BLaER1 treated with 17β-estradiol and CSF1 and Interleukin-3, amounts not matched to agents 10 nM and 100 nM (cell line): ENCODE results near the gene RARG.

Experiments used
- H3K27ac ChIP-seq, 11 experiments: shearing (Covaris generic); formaldehyde crosslinking; 2 replicates each; pipeline ENCODE4 v1.8.1; 2022
- H3K27me3 ChIP-seq, 11 experiments: shearing (Covaris generic); formaldehyde crosslinking; 2 replicates each; pipeline ENCODE4 v1.8.1; 2022
- H3K36me3 ChIP-seq, 11 experiments: shearing (Covaris generic); formaldehyde crosslinking; 2 replicates each; pipeline ENCODE4 v1.8.1; 2022
- H3K4me1 ChIP-seq, 10 experiments: shearing (Covaris generic); formaldehyde crosslinking; 2 replicates each; pipeline ENCODE4 v1.8.1; 2022
- H3K4me2 ChIP-seq, 11 experiments: shearing (Covaris generic); formaldehyde crosslinking; 2 replicates each; pipeline ENCODE4 v1.8.1; 2022
- H3K4me3 ChIP-seq, 10 experiments: shearing (Covaris generic); formaldehyde crosslinking; 2 replicates each; pipeline ENCODE4 v1.8.1; 2022
- H3K9ac ChIP-seq, 11 experiments: shearing (Covaris generic); formaldehyde crosslinking; 2 replicates each; pipeline ENCODE4 v1.8.1; 2022
- H3K9me3 ChIP-seq, 11 experiments: shearing (Covaris generic); formaldehyde crosslinking; replicated peaks in 1 of 11; 2 replicates each; pipeline ENCODE4 v1.8.1; 2022
- H4K20me1 ChIP-seq, 11 experiments: shearing (Covaris generic); formaldehyde crosslinking; 2 replicates each; pipeline ENCODE4 v1.8.1; 2022
- Cebpa-rat ChIP-seq, 11 experiments: shearing (Covaris generic); IDR thresholded peaks; 2 replicates each; pipeline ENCODE4 v1.8.1; 2022

RARG gene

GRCh38 chr12:53227836-53228235 lies 4.2 kb downstream of the RARG start:
- Histone ChIP-seq H3K4me2 (peak overlapping the region in 5 of 11 experiments; percentile 9 to 56 (median 53); a peak in 8 of 22 replicates), H3K9me3 (no peaks in the 10 kb centered on the region), H3K27me3 (no peaks in the 10 kb centered on the region), H3K27ac (peak overlapping the region in 2 of 11 experiments; percentile 15 to 25; a peak in 1 of 22 replicates), H3K9ac (0 out of 22 replicates have a peak overlapping the region, but pooled peaks of 1 of the 11 experiments have one; percentile 2), H4K20me1 (no peaks in the 10 kb centered on the region), H3K4me1 (peaks cover 46 to 92% (median 75%) of the 10 kb centered on the region in 10 experiments), H3K4me3 (no peak overlapping the region), H3K36me3 (peaks cover 0 to 20% (median 0%) of the 10 kb centered on the region in 11 experiments; a peak in 8 of 22 replicates)
- TF ChIP-seq Cebpa-rat (IDR thresholded peaks at IDR 0.05): no peak

GRCh38 chr12:53227341-53227740 lies 4.7 kb downstream of the RARG start:
- Histone ChIP-seq H3K27ac (peak overlapping the region in 2 of 11 experiments; percentile 15 to 25; a peak in 1 of 22 replicates), H3K4me1 (peaks cover 46 to 92% (median 75%) of the 10 kb centered on the region in 10 experiments), H3K4me3 (no peak overlapping the region), H3K9ac (0 out of 22 replicates have a peak overlapping the region, but pooled peaks of 1 of the 11 experiments have one; percentile 2), H4K20me1 (no peaks in the 10 kb centered on the region), H3K9me3 (no peaks in the 10 kb centered on the region), H3K4me2 (peak overlapping the region in 4 of 11 experiments; percentile 19 to 56 (median 54); a peak in 4 of 22 replicates), H3K36me3 (peaks cover 0 to 20% (median 0%) of the 10 kb centered on the region in 11 experiments; a peak in 8 of 22 replicates), H3K27me3 (no peaks in the 10 kb centered on the region)
- no peak for TF ChIP-seq Cebpa-rat (IDR thresholded peaks at IDR 0.05)

GRCh38 chr12:53226815-53227214 lies 5.2 kb downstream of the RARG start:
- TF ChIP-seq Cebpa-rat (IDR thresholded peaks at IDR 0.05): no peak
- Histone ChIP-seq H3K4me2 (0 out of 22 replicates have a peak overlapping the region, but pooled peaks of 1 of the 11 experiments have one; percentile 54), H3K27me3 (no peaks in the 10 kb centered on the region), H3K4me3 (no peak overlapping the region), H3K36me3 (peaks cover 0 to 20% (median 0%) of the 10 kb centered on the region in 11 experiments; a peak in 8 of 22 replicates), H3K9me3 (no peaks in the 10 kb centered on the region), H4K20me1 (no peaks in the 10 kb centered on the region), H3K4me1 (peaks cover 50 to 96% (median 78%) of the 10 kb centered on the region in 10 experiments), H3K9ac (no peak overlapping the region), H3K27ac (no peak overlapping the region)

- Histone ChIP-seq H3K4me1 (peaks cover 40 to 87% (median 71%) of the 10 kb centered on the region in 10 experiments), H3K27ac (peak overlapping the region in 2 of 11 experiments; percentile 88 to 93; a peak in 3 of 22 replicates)
- TF ChIP-seq Cebpa-rat (IDR thresholded peaks at IDR 0.05): no peak
Observed at GRCh38 chr12:53225635-53226424, 6.2 kb downstream of the RARG start.

GRCh38 chr12:53224897-53225634 lies 6.9 kb downstream of the RARG start:
- H3K4me3 ChIP-seq: no peak overlapping the region
- H3K27me3 ChIP-seq: no peaks in the 10 kb centered on the region
- peaks cover 0 to 20% (median 0%) of the 10 kb centered on the region in 11 experiments; a peak in 8 of 22 replicates for H3K36me3 ChIP-seq
- no peak for TF ChIP-seq Cebpa-rat (IDR thresholded peaks at IDR 0.05)
- H3K27ac ChIP-seq: peak overlapping the region in 6 of 11 experiments; percentile 86 to 94 (median 92); a peak in 9 of 22 replicates
- H3K4me2 ChIP-seq: peak overlapping the region; percentile 81 to 99 (median 97)
- peaks cover 40 to 81% (median 66%) of the 10 kb centered on the region in 10 experiments for H3K4me1 ChIP-seq
- H3K9ac ChIP-seq: peak overlapping the region in 4 of 11 experiments; percentile 17 to 87 (median 38); a peak in 5 of 22 replicates
- no peaks in the 10 kb centered on the region for H4K20me1 ChIP-seq
- H3K9me3 ChIP-seq: no peaks in the 10 kb centered on the region

More at GRCh38 chr12:53225635-53226424, 6.2 kb downstream of the RARG start:
- Histone ChIP-seq H3K36me3 (peaks cover 0 to 20% (median 0%) of the 10 kb centered on the region in 11 experiments; a peak in 8 of 22 replicates), H3K4me2 (peak overlapping the region; percentile 81 to 99 (median 97); a peak in 19 of 22 replicates), H4K20me1 (no peaks in the 10 kb centered on the region), H3K9ac (no peak overlapping the region; a peak in 1 of 22 replicates), H3K9me3 (no peaks in the 10 kb centered on the region), H3K4me3 (no peak overlapping the region), H3K27me3 (no peaks in the 10 kb centered on the region)

- Histone ChIP-seq H3K27ac (peak overlapping the region; percentile 60 to 96 (median 92); a peak in 20 of 22 replicates), H3K4me1 (peaks cover 45 to 75% (median 66%) of the 10 kb centered on the region in 10 experiments), H3K36me3 (peaks cover 0 to 20% (median 0%) of the 10 kb centered on the region in 11 experiments; a peak in 8 of 22 replicates), H4K20me1 (no peaks in the 10 kb centered on the region), H3K27me3 (no peaks in the 10 kb centered on the region), H3K4me3 (peak overlapping the region in 6 of 10 experiments; percentile 25 to 89 (median 48); a peak in 8 of 20 replicates), H3K9ac (peak overlapping the region; percentile 50 to 91 (median 86); a peak in 19 of 22 replicates), H3K9me3 (no peaks in the 10 kb centered on the region), H3K4me2 (peak overlapping the region; percentile 81 to 99 (median 97))
- no peak for TF ChIP-seq Cebpa-rat (IDR thresholded peaks at IDR 0.05)
Observed at GRCh38 chr12:53224061-53224896, 7.7 kb downstream of the RARG start.

GRCh38 chr12:53223389-53224060 lies 8.5 kb downstream of the RARG start:
- Histone ChIP-seq H3K27ac (peak overlapping the region; percentile 60 to 96 (median 92); a peak in 20 of 22 replicates), H3K4me1 (peaks cover 51 to 74% (median 66%) of the 10 kb centered on the region in 10 experiments), H3K27me3 (no peaks in the 10 kb centered on the region), H3K36me3 (peaks cover 0 to 20% (median 0%) of the 10 kb centered on the region in 11 experiments; a peak in 8 of 22 replicates), H4K20me1 (no peaks in the 10 kb centered on the region), H3K4me2 (peak overlapping the region; percentile 81 to 99 (median 97)), H3K9ac (peak overlapping the region; percentile 50 to 91 (median 86); a peak in 20 of 22 replicates), H3K4me3 (peak overlapping the region in 7 of 10 experiments; percentile 25 to 89 (median 62); a peak in 13 of 20 replicates), H3K9me3 (no peaks in the 10 kb centered on the region)
- TF ChIP-seq Cebpa-rat (IDR thresholded peaks at IDR 0.05): no peak
